HG02759 (cell line): Measurements from ENCODE around the gene ZNF648.
A peak's percentile ranks its signal among the peaks of the same experiment; 100 is the strongest.
"Not testable (repeated sequence)": the region's sequence is repeated elsewhere in the genome, so short reads cannot be mapped to it uniquely, and the experiment has no call there.

Source experiments
- ATAC-seq: cut with Tn5 transposase; IDR thresholded peaks from one replicate; pipeline ENCODE4 v1.9.1; 2021; ENCODE audit warnings: mild to moderate bottlenecking, moderate library complexity; ENCODE audit not compliant: unreplicated experiment

The ZNF648 gene

DNA sequence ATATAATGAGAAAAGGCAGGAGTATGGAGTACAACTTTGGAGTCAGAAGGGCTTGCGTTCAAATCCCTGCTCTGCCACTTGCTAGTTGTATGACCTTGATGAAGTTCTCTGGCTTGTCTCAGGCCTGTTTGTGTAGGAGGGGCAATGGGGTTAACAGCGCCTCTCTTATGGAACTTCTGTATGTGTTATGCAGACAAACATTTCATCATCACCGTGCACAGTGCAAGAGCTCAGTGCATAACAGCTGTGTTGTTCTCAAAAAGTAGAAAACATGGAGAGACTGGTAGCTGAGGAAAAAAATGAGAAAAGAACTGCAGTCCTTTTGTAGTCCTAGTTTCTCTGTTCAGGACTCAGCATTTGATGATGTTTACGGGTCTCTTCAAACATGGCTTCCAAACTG lies 10.4 kb upstream of the ZNF648 start:
- ATAC-seq, result no peak

- peak; percentile 75 for ATAC-seq
Observed at GRCh38 chr1:182069028-182069466, 7.5 kb upstream of the ZNF648 start.

DNA sequence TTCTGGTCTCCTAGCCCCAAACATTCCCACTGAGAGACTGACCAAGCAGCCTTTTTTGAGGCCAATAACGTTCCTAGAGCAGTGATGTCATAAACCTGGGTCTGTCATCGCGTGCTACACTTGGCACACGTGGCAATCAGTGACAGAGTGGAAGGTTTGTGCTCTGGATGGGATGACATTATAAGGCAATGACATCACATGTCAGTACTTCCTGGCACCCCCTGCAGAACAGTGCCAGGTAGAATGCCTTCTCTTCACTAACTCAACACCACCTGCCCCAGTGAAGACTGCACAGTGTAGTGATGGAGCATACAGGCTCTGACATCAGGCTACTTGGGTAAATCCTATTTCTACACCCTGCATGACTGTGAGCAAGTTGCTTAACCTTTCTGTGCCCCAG lies 5.4 kb upstream of the ZNF648 start:
- no peak for ATAC-seq

- no peak for ATAC-seq
Observed at GRCh38 chr1:182065126-182065845, 3.8 kb upstream of the ZNF648 start.

GRCh38 chr1:182064611-182065010 lies 3.1 kb upstream of the ZNF648 start:
- ATAC-seq, result no peak

- no peak for ATAC-seq
Observed at GRCh38 chr1:182062223-182062622, 711 bp upstream of the ZNF648 start.

- ATAC-seq, result no peak
Observed at GRCh38 chr1:182060877-182061276, 635 bp downstream of the ZNF648 start.

- no peak for ATAC-seq
Observed at GRCh38 chr1:182059936-182060335, 1.6 kb downstream of the ZNF648 start.

DNA sequence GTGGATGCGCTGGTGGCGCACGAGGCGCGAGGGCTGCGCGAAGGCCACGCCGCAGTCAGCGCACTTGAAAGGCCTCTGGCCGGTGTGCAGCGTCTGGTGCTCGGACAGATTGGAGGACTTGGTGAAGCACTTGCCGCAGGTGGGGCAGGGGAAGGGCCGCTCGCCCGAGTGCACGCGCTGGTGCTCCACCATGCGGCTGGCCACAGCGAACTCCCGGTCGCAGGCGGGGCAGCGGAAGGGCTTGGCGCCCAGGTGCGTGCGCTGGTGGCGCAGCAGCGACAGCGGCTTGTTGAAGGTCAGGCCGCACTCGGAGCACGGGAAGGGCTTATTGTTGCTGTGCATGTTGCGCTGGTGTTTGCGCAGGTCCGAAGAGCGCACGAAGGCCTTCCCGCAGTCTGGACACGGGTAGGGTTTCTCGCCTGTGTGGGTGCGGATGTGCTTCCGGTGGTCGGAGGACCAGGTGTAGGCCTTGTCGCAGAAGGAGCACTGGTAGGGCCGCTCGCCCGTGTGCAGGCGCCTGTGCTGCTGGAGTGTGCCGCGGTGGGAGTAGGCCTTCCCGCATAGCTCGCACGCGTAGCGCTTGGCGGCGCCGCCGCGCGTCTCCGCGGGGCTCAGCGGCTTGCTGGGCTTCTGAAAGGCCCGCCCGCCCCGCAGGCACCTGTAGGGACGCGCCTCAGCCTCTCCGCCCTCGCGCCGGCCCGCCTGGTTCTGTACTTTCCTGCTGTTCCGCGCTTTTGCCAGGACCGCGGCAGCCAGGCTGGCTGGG lies 4.7 kb downstream of the ZNF648 start:
- no peak for ATAC-seq

DNA sequence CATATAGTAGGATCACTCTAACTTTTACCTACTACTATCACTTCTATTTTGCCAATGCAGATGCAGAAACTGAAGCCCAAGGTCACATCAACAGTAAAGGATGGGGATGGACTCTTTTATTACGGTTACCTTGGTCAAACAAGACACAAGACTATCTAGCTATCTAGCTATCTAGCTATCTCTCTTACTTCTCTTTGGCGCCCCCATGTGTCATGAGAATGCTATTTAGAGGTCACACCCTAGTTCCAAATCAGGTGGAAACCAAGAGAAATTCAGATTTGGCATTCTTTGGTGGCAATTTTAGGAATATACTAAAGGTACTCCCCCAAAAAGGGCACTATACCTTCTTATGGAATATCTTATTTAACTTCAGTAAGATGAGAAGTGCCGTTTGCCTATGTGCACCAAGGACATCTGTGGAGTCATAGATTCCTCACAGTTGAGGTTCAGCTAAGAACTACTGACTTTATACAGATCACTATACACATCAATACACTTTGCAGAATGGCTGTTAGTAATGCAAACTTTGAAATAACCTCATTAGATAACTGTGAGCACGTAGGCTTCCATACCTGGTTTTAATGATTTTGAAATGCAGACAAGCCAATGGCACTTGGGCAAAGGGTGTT lies 6.7 kb downstream of the ZNF648 start:
- ATAC-seq, result peak; percentile 44

- no peak for ATAC-seq
Observed at GRCh38 chr1:182052355-182052754, 9.2 kb downstream of the ZNF648 start.

GRCh38 chr1:182051938-182052337 lies 9.6 kb downstream of the ZNF648 start:
- no peak for ATAC-seq

- no peak for ATAC-seq
Observed at GRCh38 chr1:182050481-182051448, 10.7 kb downstream of the ZNF648 start.

DNA sequence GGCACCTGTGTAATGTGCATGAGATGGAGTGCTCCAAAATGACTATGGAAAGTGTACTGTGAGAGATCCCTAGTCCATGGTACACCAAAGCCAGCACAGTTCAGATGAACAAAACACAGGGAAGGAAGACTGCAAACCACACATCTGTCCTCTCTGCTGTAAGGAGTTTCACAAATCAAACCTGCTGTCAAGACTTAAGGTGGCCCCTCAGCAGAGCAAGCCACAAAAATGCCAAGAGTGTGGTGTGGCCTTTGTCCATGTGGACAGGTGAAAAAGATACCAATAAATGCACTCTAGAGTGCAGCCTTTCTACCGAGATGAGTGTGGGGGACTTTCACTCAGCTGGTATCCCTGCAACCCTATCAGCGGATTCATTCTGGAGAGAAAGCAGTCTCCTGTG lies 12.9 kb downstream of the ZNF648 start:
- no peak for ATAC-seq

- no peak for ATAC-seq
Observed at GRCh38 chr1:182046763-182047162, 14.7 kb downstream of the ZNF648 start.

DNA sequence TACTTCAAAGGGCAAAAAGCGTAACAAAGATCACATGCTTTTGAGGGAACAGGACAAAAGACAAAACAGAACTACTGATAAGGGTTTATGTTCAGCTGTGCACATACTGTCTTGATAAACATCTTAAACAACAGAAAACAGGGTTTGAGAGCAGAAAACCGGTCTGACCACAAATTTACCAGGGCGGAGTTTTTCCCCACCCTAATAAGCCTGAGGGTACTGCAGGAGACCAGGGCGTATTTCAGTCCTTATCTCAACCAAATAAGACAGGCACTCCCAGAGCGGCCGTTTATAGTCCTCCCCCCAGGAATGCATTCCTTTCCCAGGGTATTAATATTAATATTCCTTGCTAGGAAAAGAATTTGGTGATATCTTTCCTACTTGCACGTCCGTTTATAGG lies 16.0 kb downstream of the ZNF648 start:
- ATAC-seq, result not testable (repeated sequence)

GRCh38 chr1:182041615-182042014 lies 19.9 kb downstream of the ZNF648 start:
- ATAC-seq, result no peak

- no peak for ATAC-seq
Observed at GRCh38 chr1:182038220-182038619, 23.3 kb downstream of the ZNF648 start.

GRCh38 chr1:182035097-182035770 lies 26.3 kb downstream of the ZNF648 start:
- ATAC-seq, result no peak

GRCh38 chr1:182032251-182032650 lies 29.3 kb downstream of the ZNF648 start:
- no peak for ATAC-seq
